ENCODE data around the gene PLPPR3. TPM values are rescaled to one million over a fixed set of nuclear protein-coding genes. Genes with fewer than 3 reads are reported as not detected.

PLPPR3 gene
- total and polyA plus RNA-seq, 10 of the 15 experiments (the other 5 are each of a cell fraction or from before 2014, with no cell fraction given): 0.07 TPM; not detected in 9

DNA sequence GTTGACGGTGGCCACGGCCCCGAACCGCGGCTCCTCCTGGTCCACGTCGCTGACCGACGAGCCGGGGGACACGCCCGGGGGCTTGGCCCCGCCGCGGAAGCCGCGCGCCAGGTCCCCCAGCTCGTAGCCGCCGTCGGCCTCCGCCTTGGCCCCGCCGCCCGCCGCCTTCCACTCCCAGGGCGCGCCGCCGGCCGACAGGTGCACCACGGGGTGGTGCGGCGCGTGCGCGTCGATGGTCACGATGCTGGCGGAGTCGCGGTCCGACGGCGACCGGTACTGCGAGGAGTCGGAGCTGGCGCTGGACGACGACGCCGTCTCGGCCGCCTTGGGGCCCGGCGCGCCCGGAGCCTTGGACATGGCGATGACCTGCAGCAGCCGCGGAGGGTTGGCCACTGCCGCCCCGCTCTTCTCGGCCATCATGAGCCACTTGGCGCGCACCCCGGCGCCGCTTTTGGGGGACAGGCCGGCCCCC, 9.0 kb downstream of the PLPPR3 start (continued):
- TF ChIP-seq GABPA (IDR thresholded peaks at IDR 0.05; ENCODE audit: low read depth) (no peak), PKNOX1 (IDR thresholded peaks at IDR 0.05) (no peak), ZBTB40 (IDR thresholded peaks at IDR 0.05; ENCODE audit: borderline replicate concordance) (no peak), CHD4 (IDR thresholded peaks at IDR 0.05) (no peak), POU2F2 (IDR thresholded peaks at IDR 0.05; ENCODE audit: borderline replicate concordance, low read depth, low read length) (no peak), RBBP5 (conservative IDR thresholded peaks at IDR 0.05) (no peak)
- TF ChIP-seq, protein P1, sequence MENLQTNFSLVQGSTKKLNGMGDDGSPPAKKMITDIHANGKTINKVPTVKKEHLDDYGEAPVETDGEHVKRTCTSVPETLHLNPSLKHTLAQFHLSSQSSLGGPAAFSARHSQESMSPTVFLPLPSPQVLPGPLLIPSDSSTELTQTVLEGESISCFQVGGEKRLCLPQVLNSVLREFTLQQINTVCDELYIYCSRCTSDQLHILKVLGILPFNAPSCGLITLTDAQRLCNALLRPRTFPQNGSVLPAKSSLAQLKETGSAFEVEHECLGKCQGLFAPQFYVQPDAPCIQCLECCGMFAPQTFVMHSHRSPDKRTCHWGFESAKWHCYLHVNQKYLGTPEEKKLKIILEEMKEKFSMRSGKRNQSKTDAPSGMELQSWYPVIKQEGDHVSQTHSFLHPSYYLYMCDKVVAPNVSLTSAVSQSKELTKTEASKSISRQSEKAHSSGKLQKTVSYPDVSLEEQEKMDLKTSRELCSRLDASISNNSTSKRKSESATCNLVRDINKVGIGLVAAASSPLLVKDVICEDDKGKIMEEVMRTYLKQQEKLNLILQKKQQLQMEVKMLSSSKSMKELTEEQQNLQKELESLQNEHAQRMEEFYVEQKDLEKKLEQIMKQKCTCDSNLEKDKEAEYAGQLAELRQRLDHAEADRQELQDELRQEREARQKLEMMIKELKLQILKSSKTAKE (IDR thresholded peaks at IDR 0.05; ENCODE audit: low read depth, poor library complexity, severe bottlenecking): no peak

Measured in GM12878 (cell line).